Omental fat pad (tissue), 4 donors: Measurements from ENCODE around the gene DNAH17. TPM values are rescaled to one million over a fixed set of nuclear protein-coding genes. Genes with fewer than 3 reads are reported as not detected.

Experiments used
- ATAC-seq: fragments of 150-250 bp; one replicate; pipeline ENCODE4 v1.9.1; 2016; ENCODE audit warnings: mild to moderate bottlenecking, moderate library complexity; ENCODE audit not compliant: low FRiP score
- DNase-seq: peaks from one replicate; pipeline ENCODE4 v3.0.0-alpha.2; 2019; ENCODE audit warnings: low spot score
- total RNA-seq, 4 donors: library from RNA; depleted of rRNA; stranded (reverse); fragments of >200 nt; gene quantifications; one replicate each; pipeline ENCODE4 v1.1.0, GENCODE V29; 2016
- TF ChIP-seq, protein P1 (sequence below), 3 donors: fragments of 450-650 bp; IDR thresholded peaks; one replicate each; pipeline ENCODE4 v1.5.1; 2016 to 2017; ENCODE audit warnings: antibody characterized with exemption in 3 of 3, mild to moderate bottlenecking in 3 of 3, moderate library complexity in 2 of 3

DNAH17 gene
- total RNA-seq, 4 donors from 2014 or later = 0.24 to 1.4 (median 0.34) TPM

DNA sequence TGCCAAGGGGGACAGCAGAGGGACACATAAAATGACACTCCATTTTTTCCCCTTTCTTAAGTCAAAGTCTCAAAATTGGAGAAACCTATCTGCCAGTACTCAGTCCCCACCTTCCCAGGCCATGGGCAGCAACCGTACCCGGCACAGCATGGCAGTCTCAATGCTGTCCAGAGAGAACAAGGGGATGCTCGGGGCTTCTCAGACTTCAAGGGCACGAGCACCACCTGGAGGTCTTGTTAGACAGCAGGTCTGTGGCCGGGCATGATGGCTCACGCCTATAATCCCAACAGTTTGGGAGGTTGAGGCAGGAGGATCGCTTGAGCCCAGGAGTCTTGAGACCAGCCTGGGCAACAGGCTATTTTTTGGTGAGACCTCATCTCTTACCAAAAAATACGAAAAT, 3.2 kb downstream of the DNAH17 start:
- TF ChIP-seq, protein P1, sequence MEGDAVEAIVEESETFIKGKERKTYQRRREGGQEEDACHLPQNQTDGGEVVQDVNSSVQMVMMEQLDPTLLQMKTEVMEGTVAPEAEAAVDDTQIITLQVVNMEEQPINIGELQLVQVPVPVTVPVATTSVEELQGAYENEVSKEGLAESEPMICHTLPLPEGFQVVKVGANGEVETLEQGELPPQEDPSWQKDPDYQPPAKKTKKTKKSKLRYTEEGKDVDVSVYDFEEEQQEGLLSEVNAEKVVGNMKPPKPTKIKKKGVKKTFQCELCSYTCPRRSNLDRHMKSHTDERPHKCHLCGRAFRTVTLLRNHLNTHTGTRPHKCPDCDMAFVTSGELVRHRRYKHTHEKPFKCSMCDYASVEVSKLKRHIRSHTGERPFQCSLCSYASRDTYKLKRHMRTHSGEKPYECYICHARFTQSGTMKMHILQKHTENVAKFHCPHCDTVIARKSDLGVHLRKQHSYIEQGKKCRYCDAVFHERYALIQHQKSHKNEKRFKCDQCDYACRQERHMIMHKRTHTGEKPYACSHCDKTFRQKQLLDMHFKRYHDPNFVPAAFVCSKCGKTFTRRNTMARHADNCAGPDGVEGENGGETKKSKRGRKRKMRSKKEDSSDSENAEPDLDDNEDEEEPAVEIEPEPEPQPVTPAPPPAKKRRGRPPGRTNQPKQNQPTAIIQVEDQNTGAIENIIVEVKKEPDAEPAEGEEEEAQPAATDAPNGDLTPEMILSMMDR (IDR thresholded peaks at IDR 0.05) = no peak
- no peak for ATAC-seq
- no peak for DNase-seq

DNA sequence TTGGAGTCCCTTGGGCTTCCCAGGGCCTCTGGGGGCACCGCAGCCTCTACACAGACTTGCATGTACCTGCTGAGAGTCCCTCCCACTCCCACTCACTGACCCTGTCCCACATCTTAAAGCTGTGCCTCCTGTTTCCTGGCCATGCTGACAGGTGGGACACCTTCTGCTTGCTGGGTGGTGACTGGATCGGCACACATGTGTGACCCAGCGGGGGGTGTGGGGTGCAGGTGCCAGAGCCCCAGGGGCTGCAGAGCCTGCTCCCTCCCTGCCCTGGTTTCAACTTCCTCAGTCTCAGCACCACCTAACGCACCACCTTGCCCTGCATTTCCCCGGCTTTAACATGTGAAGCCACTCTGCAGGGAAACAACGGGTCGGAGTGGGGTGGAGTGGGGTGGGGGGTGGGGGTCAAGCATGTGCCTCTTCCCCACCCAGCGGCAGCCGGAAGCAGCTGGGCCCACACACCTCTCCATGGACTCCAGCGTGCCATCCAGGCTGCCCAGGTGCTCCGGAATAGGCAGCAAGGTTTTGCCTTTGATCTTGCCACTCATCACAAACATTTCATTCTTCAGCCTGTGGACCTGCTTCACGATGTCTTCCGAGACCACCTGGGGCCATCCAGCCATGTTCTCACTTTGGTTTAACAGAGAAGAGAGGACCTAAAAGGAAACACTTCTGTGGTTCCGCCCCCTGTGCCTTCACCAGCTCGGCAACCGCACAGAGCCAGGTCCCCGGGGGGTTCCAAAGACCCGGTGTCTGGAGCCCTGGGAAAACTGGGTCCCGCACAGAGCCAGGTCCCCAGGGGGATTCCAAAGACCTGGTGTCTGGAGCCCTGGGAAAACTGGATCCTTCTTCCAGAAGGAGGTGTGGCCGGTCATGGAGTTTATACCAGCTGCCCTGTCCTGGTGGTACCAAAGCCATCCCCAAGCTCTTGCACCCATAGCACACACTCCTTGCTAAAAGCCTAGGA, 4.7 kb downstream of the DNAH17 start:
- TF ChIP-seq, protein P1 (IDR thresholded peaks at IDR 0.05) = no peak
- ATAC-seq (no peak), DNase-seq (no peak)

DNA sequence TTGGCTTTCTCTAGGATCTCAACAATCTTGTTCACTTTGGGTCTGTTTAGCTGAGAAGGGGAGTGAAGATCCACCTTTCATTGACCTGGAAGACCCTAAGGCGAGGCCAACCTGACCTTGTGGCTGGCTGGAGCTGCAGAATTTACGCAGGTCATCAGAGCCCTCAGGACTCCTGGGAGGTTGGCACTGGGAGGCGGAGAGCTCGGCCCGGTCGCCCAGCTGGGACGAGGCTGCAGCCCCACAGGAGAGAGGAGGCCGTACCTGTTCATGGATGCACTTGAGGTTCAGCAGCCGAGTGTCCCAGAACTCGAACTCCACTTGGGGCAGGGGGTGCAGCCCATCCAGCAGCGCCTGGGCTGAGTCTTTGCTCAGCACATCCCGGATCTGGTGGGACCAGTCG, 5.9 kb downstream of the DNAH17 start:
- TF ChIP-seq, protein P1 (IDR thresholded peaks at IDR 0.05) = no peak
- no peak for ATAC-seq
- no peak for DNase-seq

DNA sequence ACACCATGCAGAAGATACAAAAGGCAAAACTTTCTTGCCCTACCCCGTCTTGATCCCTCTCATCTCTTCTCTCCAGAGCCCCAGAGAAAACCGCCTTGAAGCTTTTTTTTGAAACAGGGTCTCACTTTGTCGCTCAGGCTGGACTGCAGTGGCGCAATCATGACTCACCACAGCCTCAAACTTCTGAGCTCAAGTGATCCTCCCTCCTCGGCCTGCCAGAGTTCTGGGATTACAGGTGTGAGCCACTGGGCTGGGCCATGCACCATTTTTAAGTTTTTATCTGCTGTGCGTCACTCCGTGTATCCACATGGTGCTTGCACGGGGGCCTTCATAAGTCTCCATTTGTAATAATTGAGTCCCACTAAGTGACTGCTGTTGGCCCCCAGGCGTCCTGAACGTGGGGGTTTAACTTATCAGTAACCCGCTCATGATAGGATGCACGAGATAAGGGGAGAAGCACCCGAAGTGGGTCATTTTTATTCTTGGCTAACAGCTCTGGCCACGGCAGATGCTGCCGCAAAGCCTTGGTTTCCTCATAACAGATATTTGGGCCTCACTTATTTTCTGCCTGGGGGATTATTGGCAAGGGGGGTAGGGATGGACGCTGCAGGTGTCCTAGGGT, 8.6 kb downstream of the DNAH17 start:
- no peak for DNase-seq
- TF ChIP-seq, protein P1 (IDR thresholded peaks at IDR 0.05) = no peak
- ATAC-seq = no peak

DNA sequence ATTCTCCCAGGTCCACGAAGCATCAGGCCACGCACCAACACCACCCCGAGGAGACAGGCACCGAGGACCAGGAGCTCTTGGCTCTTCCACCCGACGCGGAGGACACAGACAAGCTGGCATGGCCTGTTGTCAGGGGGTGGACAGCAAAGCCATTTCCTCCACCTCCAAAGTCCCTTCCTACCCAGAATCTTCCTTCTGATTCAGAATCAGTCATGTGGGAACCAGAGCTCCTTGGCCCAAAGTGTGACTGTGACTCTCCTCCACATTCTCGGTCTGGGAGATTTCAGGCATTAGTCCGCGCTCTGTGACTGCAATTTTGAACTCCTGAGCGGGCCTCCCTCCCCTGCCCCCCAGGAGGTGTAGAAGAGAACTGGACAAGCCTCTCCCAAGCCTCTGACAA, 9.2 kb downstream of the DNAH17 start:
- no peak for ATAC-seq
- TF ChIP-seq, protein P1 (IDR thresholded peaks at IDR 0.05) = no peak
- no peak for DNase-seq

DNA sequence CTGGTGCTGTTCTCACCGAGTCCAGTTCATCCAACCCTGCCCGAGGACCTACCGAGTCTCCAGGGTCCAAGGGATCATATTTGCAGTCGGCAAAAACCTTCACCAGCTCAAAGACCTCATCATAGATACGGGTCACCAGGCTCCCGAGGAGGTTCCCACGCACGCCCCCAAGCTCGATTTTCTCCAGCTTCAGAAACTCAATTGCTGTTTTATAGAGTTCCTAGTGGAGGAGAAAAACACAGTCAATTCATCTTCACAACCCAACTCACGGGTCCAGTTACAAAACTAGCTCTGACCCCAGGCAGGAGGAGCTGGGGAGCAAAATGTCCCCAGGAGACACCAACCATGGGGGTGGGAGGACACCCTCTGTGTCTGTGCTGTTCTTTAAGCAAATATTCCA, 10.2 kb downstream of the DNAH17 start:
- DNase-seq (no peak), ATAC-seq (no peak)
- TF ChIP-seq, protein P1 (IDR thresholded peaks at IDR 0.05) = no peak
